Testis (tissue), 3 donors: ENCODE measurements around the gene TTYH2. TPM values are rescaled to one million over a fixed set of nuclear protein-coding genes. Genes with fewer than 3 reads are reported as not detected.

ENCODE experiments used
- DNase-seq: peaks from one replicate; pipeline ENCODE4 v3.0.0-alpha.2; 2019
- H3K27ac ChIP-seq, 2 donors: fragments of 200-600 bp; sonication (generic); one replicate each; pipeline ENCODE4 v1.5.1; 2019
- H3K27me3 ChIP-seq: fragments of 200-600 bp; sonication (generic); one replicate; pipeline ENCODE4 v1.5.1; 2019
- H3K36me3 ChIP-seq: fragments of 200-600 bp; sonication (generic); one replicate; pipeline ENCODE4 v1.5.1; 2017; ENCODE audit warnings: low read depth; ENCODE audit errors: missing control alignments
- H3K4me1 ChIP-seq: fragments of 200-600 bp; sonication (generic); one replicate; pipeline ENCODE4 v1.5.1; 2019
- H3K4me3 ChIP-seq, 2 donors: fragments of 200-600 bp; sonication (generic); one replicate each; pipeline ENCODE4 v1.5.1; 2017 to 2019
- H3K9me3 ChIP-seq: fragments of 200-600 bp; sonication (generic); one replicate; pipeline ENCODE4 v1.5.1; 2017
- POLR2A ChIP-seq: fragments of 450-650 bp; IDR thresholded peaks from one replicate; pipeline ENCODE4 v1.6.1; 2017; ENCODE audit warnings: antibody characterized with exemption, mild to moderate bottlenecking, moderate library complexity
- WGBS, 2 donors: methylation state at CpG; one replicate each; pipeline ENCODE4 v1.1.5; 2018; 5-methylcytosine and 5-hydroxymethylcytosine counted together
- intact Hi-C: fragments of 100-400 bp; cut with DNase I; formaldehyde crosslinking; loops from one replicate; pipeline ENCODE4 v1.15.1; 2023; ENCODE audit warnings: low total_unique reads
- polyA plus RNA-seq: library from polyadenylated mRNA; stranded (reverse); fragments of 350-450 nt; fragmentation: Illumina TruSeq; extraction: RNeasy Lipid Tissue Mini Kit (QIAGEN cat#74804); gene quantifications from one replicate; pipeline ENCODE4 v1.2.3, GENCODE V29; 2014; ENCODE audit warnings: low read depth, low replicate concordance; ENCODE audit not compliant: insufficient read depth
- total RNA-seq, 2 donors: library from RNA; depleted of rRNA; stranded (reverse); fragments of >200 nt; gene quantifications; one replicate each; pipeline ENCODE4 v1.2.3, GENCODE V29; 2016
- TF ChIP-seq, protein P1 (sequence below), 3 experiments: fragments of 450-650 bp in 2 of 3; fragments of 200-600 bp in 1 of 3; sonication (generic) in 1 of 3; IDR thresholded peaks; one replicate each; pipeline ENCODE4 v1.5.1; 2016 to 2019; ENCODE audit warnings: antibody characterized with exemption in 3 of 3, mild to moderate bottlenecking in 2 of 3, moderate library complexity in 1 of 3

TTYH2 gene
- total and polyA plus RNA-seq, 3 donors from 2014 or later, result 52.7 to 73.5 (median 69.7) TPM

DNA sequence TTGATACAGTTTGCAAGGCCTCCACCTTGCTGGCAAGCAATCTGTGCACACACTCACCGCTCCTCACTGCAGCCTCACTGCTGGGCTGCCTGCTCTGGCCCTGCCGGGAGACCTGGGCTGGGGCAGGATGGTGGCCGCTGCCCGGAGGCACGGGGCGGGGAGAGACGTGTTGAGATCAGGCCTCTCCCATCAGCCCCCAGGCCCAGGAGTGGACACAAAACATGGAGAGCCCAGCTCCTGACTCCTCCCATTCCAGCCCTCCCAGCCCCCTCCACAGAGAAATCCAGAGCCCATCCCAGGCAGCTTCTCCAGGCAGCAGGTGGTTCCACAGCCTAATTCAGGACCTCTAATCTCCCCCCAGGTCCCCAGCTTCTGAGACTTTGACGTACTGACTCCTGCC, 33.0 kb upstream of the TTYH2 start:
- WGBS, 2 donors, result 72 to 84% methylated on average over 8 of the region's 8 CpGs
- DNase-seq, result no peak

DNA sequence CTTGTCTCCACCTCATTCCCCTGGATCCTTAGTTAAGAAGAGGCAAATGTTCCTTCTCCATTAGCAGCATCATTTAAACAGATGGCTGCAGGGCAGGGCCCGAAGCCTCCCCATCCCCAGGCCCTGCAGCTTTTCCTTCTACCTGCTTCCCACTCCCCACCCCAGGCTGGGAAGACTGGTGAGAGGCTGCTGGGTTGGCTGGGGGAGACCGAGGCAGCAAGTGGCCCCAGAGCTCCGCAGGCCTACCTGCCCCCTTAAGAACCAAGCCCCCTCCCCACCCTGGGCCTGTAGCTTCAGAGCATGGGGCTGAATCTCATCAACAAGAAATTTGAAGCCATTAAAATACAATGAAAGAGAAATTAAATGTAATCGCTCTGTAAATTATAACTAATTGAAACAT, 32.0 kb upstream of the TTYH2 start:
- 96 to 98% methylated on average over 4 of the region's 4 CpGs for WGBS, 2 donors
- Histone ChIP-seq H3K4me3 (no peak overlapping the region), H3K4me1 (no peaks in the 10 kb centered on the region), H3K27ac (no peak overlapping the region), H3K36me3 (no peaks in the 10 kb centered on the region), H3K27me3 (no peaks in the 10 kb centered on the region), H3K9me3 (no peaks in the 10 kb centered on the region)
- TF ChIP-seq, protein P1, sequence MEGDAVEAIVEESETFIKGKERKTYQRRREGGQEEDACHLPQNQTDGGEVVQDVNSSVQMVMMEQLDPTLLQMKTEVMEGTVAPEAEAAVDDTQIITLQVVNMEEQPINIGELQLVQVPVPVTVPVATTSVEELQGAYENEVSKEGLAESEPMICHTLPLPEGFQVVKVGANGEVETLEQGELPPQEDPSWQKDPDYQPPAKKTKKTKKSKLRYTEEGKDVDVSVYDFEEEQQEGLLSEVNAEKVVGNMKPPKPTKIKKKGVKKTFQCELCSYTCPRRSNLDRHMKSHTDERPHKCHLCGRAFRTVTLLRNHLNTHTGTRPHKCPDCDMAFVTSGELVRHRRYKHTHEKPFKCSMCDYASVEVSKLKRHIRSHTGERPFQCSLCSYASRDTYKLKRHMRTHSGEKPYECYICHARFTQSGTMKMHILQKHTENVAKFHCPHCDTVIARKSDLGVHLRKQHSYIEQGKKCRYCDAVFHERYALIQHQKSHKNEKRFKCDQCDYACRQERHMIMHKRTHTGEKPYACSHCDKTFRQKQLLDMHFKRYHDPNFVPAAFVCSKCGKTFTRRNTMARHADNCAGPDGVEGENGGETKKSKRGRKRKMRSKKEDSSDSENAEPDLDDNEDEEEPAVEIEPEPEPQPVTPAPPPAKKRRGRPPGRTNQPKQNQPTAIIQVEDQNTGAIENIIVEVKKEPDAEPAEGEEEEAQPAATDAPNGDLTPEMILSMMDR (IDR thresholded peaks at IDR 0.05), result no peak
- TF ChIP-seq POLR2A, result no peak
- intact Hi-C loops, result no loop called here
- no peak for DNase-seq

More for the DNA sequence above, 33.0 kb upstream of the TTYH2 start:
- no peaks in the 10 kb centered on the region for H3K4me1 ChIP-seq
- no peaks in the 10 kb centered on the region for H3K36me3 ChIP-seq
- intact Hi-C loops, result no loop called here
- no peak for TF ChIP-seq POLR2A
- TF ChIP-seq, protein P1 (IDR thresholded peaks at IDR 0.05), result no peak
- H3K4me3 ChIP-seq, result no peak overlapping the region
- no peaks in the 10 kb centered on the region for H3K9me3 ChIP-seq
- no peak overlapping the region for H3K27ac ChIP-seq
- H3K27me3 ChIP-seq, result no peaks in the 10 kb centered on the region

DNA sequence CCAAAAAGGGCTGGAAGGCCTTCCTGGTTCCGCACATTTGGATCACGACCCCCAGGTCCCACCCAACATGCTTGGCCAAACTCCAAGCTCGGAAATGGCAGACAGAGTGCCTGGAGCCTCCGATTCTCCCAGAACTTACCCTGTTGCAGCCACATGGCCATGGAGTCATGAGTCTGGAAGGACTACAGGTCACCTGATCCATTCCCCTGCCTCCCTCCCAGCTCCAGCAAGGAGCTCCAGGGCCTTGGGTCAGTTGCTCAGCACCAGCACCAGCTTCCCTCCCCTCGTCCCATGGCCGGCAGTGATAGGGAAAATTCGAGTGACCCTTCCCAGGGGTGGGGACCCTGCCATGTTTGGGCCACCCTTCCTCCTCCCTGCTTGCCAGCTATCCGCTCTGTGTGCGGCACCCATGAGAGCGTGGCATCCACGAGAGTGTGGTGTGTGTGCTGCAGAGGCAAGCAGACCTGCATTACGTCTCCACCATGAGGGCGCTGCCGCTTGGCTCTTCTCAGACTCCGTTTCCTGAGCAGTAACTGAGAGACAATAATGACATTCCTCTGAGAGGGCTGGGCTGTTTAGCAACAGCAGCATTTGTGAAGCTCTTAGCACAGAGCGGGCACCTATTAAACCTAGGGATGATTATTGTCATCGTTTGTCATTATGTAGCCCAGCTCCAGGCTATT, 31.2 kb upstream of the TTYH2 start:
- Histone ChIP-seq H3K27me3 (no peaks in the 10 kb centered on the region), H3K36me3 (no peaks in the 10 kb centered on the region), H3K4me3 (no peak overlapping the region), H3K9me3 (no peaks in the 10 kb centered on the region), H3K4me1 (no peaks in the 10 kb centered on the region), H3K27ac (no peak overlapping the region)
- intact Hi-C loops, result no loop called here
- 93 to 97% methylated on average over 5 to 17 of the region's 17 CpGs for WGBS, 2 donors
- no peak for DNase-seq
- no peak for TF ChIP-seq POLR2A
- TF ChIP-seq, protein P1 (IDR thresholded peaks at IDR 0.05), result no peak

DNA sequence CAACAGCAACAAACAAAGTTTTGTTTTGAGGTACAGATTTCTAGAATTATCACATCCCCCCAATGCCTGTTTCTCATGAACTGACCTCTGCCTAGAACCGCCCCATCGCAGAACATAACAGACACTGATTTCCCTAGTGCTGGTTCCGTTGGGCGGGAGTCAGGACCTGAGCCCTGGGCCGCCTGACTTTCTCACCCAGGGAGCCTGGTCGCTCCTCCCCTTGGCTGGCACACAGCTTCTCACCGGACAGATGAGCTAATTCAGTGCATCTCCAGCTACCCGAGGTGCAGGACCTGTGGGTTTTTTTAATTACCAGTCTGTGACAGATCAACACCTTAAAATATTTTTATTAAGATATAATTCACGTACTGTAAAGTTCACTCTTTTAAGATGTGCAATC, 30.0 kb upstream of the TTYH2 start:
- Histone ChIP-seq H3K4me3 (no peak overlapping the region), H3K4me1 (no peaks in the 10 kb centered on the region), H3K27ac (no peak overlapping the region), H3K27me3 (no peaks in the 10 kb centered on the region), H3K36me3 (no peaks in the 10 kb centered on the region), H3K9me3 (no peaks in the 10 kb centered on the region)
- intact Hi-C loops, result no loop called here
- no peak for DNase-seq
- WGBS, 2 donors, result 84 to 86% methylated on average over 9 of the region's 9 CpGs
- TF ChIP-seq, protein P1 (IDR thresholded peaks at IDR 0.05), result no peak
- no peak for TF ChIP-seq POLR2A

DNA sequence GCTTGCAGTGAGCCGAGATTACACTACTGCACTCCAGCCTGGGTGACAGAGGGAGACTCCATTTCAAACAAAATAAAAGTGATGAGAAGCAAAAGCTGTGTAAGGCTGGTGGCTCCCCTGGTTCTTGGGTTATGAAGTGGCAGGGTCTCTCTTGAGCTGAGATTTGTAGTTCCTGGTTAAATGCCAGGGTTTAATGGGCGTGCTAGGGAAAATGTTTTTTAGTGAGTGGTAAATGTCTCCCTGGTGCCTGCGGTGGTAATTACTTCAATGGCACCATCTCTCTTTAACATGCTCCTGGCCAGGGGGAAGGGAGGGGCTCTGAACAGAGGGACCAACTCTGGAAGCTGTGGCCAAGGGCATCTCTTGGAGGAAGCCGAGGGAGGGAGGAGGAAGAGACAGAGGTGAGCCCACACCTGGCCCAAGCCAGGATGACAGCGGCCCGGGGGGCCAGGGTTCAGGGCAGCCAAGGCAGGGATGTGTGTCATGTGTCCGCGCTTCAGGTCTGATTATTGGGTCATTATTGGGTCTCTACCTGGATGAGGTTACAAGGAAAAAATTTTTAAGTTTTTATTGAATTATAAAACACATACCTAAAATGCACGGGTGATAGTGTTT, 27.7 kb upstream of the TTYH2 start:
- 66 to 74% methylated on average over 9 of the region's 9 CpGs for WGBS, 2 donors
- Histone ChIP-seq H3K27ac (no peak overlapping the region), H3K4me3 (no peak overlapping the region), H3K9me3 (no peaks in the 10 kb centered on the region), H3K27me3 (no peaks in the 10 kb centered on the region), H3K36me3 (no peaks in the 10 kb centered on the region), H3K4me1 (no peaks in the 10 kb centered on the region)
- DNase-seq, result no peak
- intact Hi-C loops, result no loop called here
- TF ChIP-seq, protein P1 (IDR thresholded peaks at IDR 0.05), result no peak
- no peak for TF ChIP-seq POLR2A
